ENCODE data around the gene FRAS1. TPM values are rescaled to one million over a fixed set of nuclear protein-coding genes. Genes with fewer than 3 reads are reported as not detected.
A peak's percentile ranks its signal among the peaks of the same experiment; 100 is the strongest.

The FRAS1 gene
- total and polyA plus RNA-seq, 12 donors: 0.20 to 2.3 (median 0.84) TPM

DNA sequence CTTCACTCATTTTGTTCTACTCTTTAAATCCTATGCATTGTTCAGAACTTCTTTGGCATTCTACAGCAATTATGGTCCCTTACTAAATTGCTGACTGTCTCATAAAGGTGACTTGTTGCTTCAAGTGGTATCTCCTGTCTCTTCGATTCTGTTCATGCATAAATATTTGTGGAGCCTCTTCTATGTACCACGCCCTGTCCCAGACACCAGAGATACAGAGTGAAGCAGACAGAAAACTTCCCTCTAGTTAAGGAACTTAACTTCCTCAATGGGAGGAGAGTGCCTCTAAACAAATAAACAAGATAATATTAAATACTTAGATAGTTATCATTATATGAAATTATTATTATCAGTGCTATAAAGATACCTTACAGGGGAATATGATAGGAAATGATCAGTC is 235.7 kb downstream of the FRAS1 start:
- Histone ChIP-seq H3K9me3 (replicated peaks in 1 of 3) (no peaks in the 10 kb centered on the region), H3K27ac (no peak overlapping the region), H3K27me3 (no peaks in the 10 kb centered on the region), H3K36me3 (replicated peaks in 1 of 2) (no peaks in the 10 kb centered on the region), H3K4me1 (replicated peaks in 1 of 2) (peaks cover 7 to 9% of the 10 kb centered on the region in 2 donors), H3K4me3 (no peak overlapping the region)
- WGBS, 4 donors: 65 to 77% (median 74%) methylated on average over 2 of the region's 2 CpGs
- intact Hi-C loops (cut with DNase I): no loop called here
- no peak for DNase-seq
- no peak for TF ChIP-seq POLR2A (IDR thresholded peaks at IDR 0.05)

DNA sequence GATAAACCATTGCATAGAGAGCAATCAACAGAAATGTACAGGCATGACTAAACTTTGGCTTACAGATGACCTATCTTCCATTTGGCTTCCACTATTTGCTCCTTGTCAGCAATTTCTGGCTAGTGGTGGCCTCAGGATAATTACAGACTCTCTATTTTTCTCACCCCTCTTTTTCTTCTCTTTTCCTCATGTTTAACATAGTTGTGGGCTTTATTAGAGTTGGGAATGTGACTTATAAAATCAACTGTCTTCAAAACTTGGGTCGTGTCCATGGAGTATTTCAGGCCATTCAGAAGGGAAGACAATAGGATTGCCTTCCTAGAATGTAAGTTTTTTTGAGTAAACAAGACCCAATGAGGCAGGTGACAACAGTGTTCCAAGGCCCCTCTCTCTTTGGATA is 236.2 kb downstream of the FRAS1 start:
- 42 to 77% (median 68%) methylated on average over 1 of the region's 1 CpG for WGBS, 4 donors
- H3K4me1 ChIP-seq (replicated peaks in 1 of 2): peaks cover 7 to 9% of the 10 kb centered on the region in 2 donors
- no peaks in the 10 kb centered on the region for H3K9me3 ChIP-seq (replicated peaks in 1 of 3)
- no peaks in the 10 kb centered on the region for H3K36me3 ChIP-seq (replicated peaks in 1 of 2)
- DNase-seq: no peak
- TF ChIP-seq, protein P1, sequence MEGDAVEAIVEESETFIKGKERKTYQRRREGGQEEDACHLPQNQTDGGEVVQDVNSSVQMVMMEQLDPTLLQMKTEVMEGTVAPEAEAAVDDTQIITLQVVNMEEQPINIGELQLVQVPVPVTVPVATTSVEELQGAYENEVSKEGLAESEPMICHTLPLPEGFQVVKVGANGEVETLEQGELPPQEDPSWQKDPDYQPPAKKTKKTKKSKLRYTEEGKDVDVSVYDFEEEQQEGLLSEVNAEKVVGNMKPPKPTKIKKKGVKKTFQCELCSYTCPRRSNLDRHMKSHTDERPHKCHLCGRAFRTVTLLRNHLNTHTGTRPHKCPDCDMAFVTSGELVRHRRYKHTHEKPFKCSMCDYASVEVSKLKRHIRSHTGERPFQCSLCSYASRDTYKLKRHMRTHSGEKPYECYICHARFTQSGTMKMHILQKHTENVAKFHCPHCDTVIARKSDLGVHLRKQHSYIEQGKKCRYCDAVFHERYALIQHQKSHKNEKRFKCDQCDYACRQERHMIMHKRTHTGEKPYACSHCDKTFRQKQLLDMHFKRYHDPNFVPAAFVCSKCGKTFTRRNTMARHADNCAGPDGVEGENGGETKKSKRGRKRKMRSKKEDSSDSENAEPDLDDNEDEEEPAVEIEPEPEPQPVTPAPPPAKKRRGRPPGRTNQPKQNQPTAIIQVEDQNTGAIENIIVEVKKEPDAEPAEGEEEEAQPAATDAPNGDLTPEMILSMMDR (IDR thresholded peaks at IDR 0.05): no peak
- TF ChIP-seq POLR2A (IDR thresholded peaks at IDR 0.05): no peak
- H3K27ac ChIP-seq: no peak overlapping the region
- intact Hi-C loops (cut with DNase I): no loop called here
- no peak overlapping the region for H3K4me3 ChIP-seq
- H3K27me3 ChIP-seq: no peaks in the 10 kb centered on the region

DNA sequence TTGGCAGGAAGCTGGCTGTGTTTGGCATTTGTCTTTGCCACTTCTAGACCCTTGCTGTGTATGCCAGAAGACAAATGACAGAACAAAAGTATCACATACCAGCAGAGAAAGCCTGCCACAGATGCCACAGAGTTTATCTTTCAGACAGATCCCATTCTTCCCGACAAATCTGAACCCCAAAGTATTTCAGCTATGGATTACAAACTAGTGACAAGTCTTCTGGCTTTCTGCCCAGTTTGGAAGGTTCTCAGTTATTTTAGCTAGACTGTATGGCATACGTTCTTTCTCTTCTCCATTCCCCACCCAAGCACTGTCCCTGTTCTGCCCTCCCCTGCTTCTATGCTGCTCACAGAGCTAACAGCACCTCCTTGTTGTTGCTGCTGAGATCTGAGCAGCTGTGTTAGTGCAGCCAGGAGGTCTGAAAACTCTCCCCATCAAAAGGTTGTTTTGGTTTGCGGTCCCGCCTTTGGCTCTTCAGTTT is 236.7 kb downstream of the FRAS1 start:
- WGBS, 4 donors: 37 to 63% (median 52%) methylated on average over 4 of the region's 4 CpGs
- Histone ChIP-seq H3K9me3 (replicated peaks in 1 of 3) (no peaks in the 10 kb centered on the region), H3K27me3 (no peaks in the 10 kb centered on the region), H3K36me3 (replicated peaks in 1 of 2) (no peaks in the 10 kb centered on the region), H3K27ac (no peak overlapping the region), H3K4me3 (no peak overlapping the region), H3K4me1 (replicated peaks in 1 of 2) (peaks cover 7 to 9% of the 10 kb centered on the region in 2 donors)
- DNase-seq: no peak
- TF ChIP-seq, protein P1 (IDR thresholded peaks at IDR 0.05): no peak
- TF ChIP-seq POLR2A (IDR thresholded peaks at IDR 0.05): no peak
- intact Hi-C loops (cut with DNase I): no loop called here

DNA sequence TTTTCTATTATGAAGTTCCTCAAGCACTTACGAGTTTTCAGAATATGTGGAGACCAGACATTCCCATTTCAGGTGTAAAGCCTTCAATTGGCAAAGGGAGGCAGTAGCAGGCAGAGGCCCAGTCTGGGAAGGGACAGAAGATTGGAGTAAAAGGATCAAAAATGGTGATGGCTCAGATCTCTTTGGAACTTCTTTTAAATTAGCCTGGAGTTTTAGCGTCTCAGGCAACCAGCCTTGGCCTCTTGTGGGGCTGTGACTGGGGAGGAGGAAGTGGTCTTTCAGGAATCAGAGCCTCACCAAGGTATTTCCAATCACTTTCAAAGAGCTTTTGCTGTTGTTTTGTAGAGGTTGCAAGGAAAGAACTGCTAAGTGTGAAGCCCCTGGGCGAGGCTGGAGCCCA is 239.1 kb downstream of the FRAS1 start:
- no peaks in the 10 kb centered on the region for H3K27me3 ChIP-seq
- TF ChIP-seq, protein P1 (IDR thresholded peaks at IDR 0.05): no peak
- TF ChIP-seq POLR2A (IDR thresholded peaks at IDR 0.05): no peak
- intact Hi-C loops (cut with DNase I): no loop called here
- no peaks in the 10 kb centered on the region for H3K36me3 ChIP-seq (replicated peaks in 1 of 2)
- H3K4me3 ChIP-seq: no peak overlapping the region
- H3K4me1 ChIP-seq (replicated peaks in 1 of 2): peaks cover 7 to 9% of the 10 kb centered on the region in 2 donors
- WGBS, 4 donors: 79 to 95% (median 83%) methylated on average over 3 of the region's 3 CpGs
- H3K27ac ChIP-seq: no peak overlapping the region
- no peaks in the 10 kb centered on the region for H3K9me3 ChIP-seq (replicated peaks in 1 of 3)
- no peak for DNase-seq

DNA sequence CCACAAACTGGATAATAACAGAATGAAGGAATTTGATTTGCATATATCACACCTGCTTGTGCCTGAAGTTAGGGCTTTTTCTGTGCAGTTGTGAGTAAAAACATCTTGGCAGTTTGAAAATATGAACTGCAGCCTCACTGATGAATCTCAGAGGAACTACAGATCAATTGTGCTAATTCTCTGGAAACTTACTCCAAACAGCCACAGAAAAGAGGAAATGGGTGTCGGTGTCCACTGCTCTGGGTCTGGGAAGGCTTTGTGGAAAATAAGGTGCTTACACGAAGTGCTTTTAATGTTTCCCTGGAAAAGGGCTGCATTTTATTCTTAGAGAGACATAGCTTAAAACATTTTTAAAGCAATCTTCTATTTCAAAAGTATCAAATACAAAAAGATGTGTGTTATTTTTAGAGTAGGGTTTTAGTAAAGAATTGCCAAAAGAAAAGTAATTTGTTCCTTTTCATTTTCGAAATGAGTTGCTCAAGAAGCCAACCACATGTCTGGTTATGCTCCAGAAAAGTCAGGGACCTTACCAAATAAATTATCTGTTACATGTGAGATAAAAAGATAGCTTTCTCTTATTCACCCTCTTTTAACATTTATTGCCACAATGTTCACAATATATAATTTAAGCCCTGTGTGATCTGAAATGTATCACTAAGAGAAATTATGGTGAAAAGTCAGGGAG is 240.1 kb downstream of the FRAS1 start:
- peak overlapping the region in 1 of 5 donors; percentile 13 for H3K27ac ChIP-seq
- H3K27me3 ChIP-seq: no peaks in the 10 kb centered on the region
- H3K4me1 ChIP-seq (replicated peaks in 1 of 2): peaks cover 7 to 9% of the 10 kb centered on the region in 2 donors
- intact Hi-C loops (cut with DNase I): no loop called here
- no peaks in the 10 kb centered on the region for H3K36me3 ChIP-seq (replicated peaks in 1 of 2)
- no peak for DNase-seq
- H3K4me3 ChIP-seq: no peak overlapping the region
- no peaks in the 10 kb centered on the region for H3K9me3 ChIP-seq (replicated peaks in 1 of 3)
- no peak for TF ChIP-seq POLR2A (IDR thresholded peaks at IDR 0.05)
- TF ChIP-seq, protein P1 (IDR thresholded peaks at IDR 0.05): no peak
- WGBS, 4 donors: 27 to 35% (median 31%) methylated on average over 3 of the region's 3 CpGs
